GM13977 (cell line): Measurements from ENCODE around the gene OLFM1.

ENCODE experiments used
- DNase-seq: peaks from one replicate; pipeline ENCODE4 v3.0.0; 2012; ENCODE audit warnings: low spot score
- CTCF ChIP-seq: IDR thresholded peaks from 2 replicates; pipeline ENCODE4 v1.5.1; 2012; ENCODE audit warnings: mild to moderate bottlenecking, control low read depth; ENCODE audit not compliant: insufficient read depth; ENCODE audit errors: extremely low read depth, missing control alignments
- in situ Hi-C: fragments of 300-500 bp; cut with MboI; formaldehyde crosslinking; loops from one replicate; pipeline ENCODE4 v1.12.0; 2022; ENCODE audit warnings: low sequenced_read_pairs, low pct_unique_long_range_greater_than_20kb, mixed read lengths, inconsistent platforms; ENCODE audit not compliant: unreplicated experiment

OLFM1 gene

GRCh38 chr9:135081264-135081660 lies 6.2 kb upstream of the OLFM1 start:
- in situ Hi-C loops: no loop called here
- DNase-seq: no peak
- TF ChIP-seq CTCF: no peak

- no peak for TF ChIP-seq CTCF
- DNase-seq: no peak
- in situ Hi-C loops: no loop called here
These were observed 5.7 kb upstream of the OLFM1 start for GRCh38 chr9:135081731-135082130.

GRCh38 chr9:135082536-135082935 lies 4.9 kb upstream of the OLFM1 start:
- DNase-seq: no peak
- no peak for TF ChIP-seq CTCF
- in situ Hi-C loops: no loop called here

GRCh38 chr9:135083241-135083810 lies 4.1 kb upstream of the OLFM1 start:
- TF ChIP-seq CTCF: no peak
- in situ Hi-C loops: no loop called here
- DNase-seq: no peak

GRCh38 chr9:135083831-135084230 lies 3.6 kb upstream of the OLFM1 start:
- in situ Hi-C loops: no loop called here
- DNase-seq: no peak
- TF ChIP-seq CTCF: no peak

GRCh38 chr9:135084262-135084661 lies 3.2 kb upstream of the OLFM1 start:
- in situ Hi-C loops: no loop called here

More at GRCh38 chr9:135084262-135084661, 3.2 kb upstream of the OLFM1 start:
- no peak for DNase-seq
- no peak for TF ChIP-seq CTCF
